OCI-M1 (cell line): Measurements from ENCODE around the gene CUX1.
"Not testable (repeated sequence)": the region's sequence is repeated elsewhere in the genome, so short reads cannot be mapped to it uniquely, and the experiment has no call there.

Source experiments
- DNase-seq: peaks from one replicate; lab custom pipeline; 2025; lab: John Stamatoyannopoulos, UW

The CUX1 gene

DNA sequence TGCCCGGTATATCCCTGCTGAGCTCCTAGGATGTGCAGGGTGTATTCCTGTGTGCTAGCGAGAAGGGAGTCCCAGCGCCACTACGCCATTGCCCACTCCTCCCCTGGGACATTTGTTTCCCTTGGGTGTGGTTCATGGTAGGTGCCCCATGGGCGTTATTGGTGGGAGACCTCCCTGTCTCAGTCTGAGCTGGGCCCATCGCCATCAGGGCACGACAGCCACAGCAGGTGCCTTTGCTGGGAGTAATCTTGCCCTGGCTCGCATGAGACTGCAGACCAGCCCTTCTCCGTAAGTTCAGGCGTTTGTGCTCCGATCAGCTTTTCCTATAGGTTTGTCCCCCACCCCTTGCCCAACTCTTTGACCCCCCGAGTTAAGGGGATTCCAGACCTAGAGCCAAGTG, 332.0 kb downstream of the CUX1 start:
- DNase-seq: no peak

GRCh38 chr7:102150266-102150665, 332.8 kb downstream of the CUX1 start:
- DNase-seq: no peak

GRCh38 chr7:102152672-102153598, 335.5 kb downstream of the CUX1 start:
- DNase-seq: no peak

GRCh38 chr7:102153599-102153946, 336.1 kb downstream of the CUX1 start:
- DNase-seq: no peak

DNA sequence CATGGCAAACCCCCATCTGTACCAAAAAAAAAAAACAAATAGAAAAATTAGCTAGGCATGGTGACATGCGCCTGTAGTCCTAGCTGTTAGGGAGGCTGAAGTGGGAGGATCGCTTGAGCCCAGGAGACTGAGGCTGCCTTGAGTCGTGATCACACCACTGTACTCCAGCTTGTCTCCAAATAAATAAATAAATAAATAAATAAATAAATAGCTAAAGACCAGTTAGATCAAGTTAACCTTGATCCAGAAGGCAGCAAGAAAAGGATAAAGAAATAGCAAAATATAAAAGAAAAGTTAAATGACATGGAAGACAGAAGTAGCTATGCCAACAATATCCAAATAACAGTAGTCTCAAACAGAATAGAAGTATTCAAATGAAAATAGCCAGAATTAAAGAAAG, 337.0 kb downstream of the CUX1 start:
- no peak for DNase-seq

- DNase-seq: peak; percentile 94
Observed at GRCh38 chr7:102155821-102156441, 338.5 kb downstream of the CUX1 start.

- no peak for DNase-seq
Observed at GRCh38 chr7:102156867-102157266, 339.4 kb downstream of the CUX1 start.

- no peak for DNase-seq
Observed at GRCh38 chr7:102165136-102165535, 347.7 kb downstream of the CUX1 start.

GRCh38 chr7:102167254-102167653, 349.8 kb downstream of the CUX1 start:
- no peak for DNase-seq

GRCh38 chr7:102169651-102170392, 352.4 kb downstream of the CUX1 start:
- no peak for DNase-seq

GRCh38 chr7:102170393-102170970, 353.1 kb downstream of the CUX1 start:
- no peak for DNase-seq

- no peak for DNase-seq
Observed at GRCh38 chr7:102173669-102174068, 356.2 kb downstream of the CUX1 start.

- DNase-seq: no peak
Observed at GRCh38 chr7:102175423-102176170, 358.2 kb downstream of the CUX1 start.

DNA sequence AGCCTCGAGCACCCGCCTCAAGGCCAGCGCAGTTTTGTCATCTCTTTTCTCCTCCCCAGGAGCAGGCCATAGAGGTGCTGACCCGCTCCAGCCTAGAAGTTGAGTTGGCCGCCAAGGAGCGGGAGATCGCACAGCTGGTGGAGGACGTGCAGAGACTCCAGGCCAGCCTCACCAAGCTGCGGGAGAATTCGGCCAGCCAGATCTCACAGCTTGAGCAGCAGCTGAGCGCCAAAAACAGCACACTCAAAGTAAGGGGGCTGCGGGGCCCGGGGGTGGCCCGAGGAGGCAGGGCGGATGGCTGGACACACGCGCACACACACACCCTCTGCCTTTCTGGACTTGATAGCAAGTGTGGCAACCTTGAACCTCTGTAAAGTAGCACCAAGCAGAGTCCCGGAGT, 361.0 kb downstream of the CUX1 start:
- DNase-seq: no peak

DNA sequence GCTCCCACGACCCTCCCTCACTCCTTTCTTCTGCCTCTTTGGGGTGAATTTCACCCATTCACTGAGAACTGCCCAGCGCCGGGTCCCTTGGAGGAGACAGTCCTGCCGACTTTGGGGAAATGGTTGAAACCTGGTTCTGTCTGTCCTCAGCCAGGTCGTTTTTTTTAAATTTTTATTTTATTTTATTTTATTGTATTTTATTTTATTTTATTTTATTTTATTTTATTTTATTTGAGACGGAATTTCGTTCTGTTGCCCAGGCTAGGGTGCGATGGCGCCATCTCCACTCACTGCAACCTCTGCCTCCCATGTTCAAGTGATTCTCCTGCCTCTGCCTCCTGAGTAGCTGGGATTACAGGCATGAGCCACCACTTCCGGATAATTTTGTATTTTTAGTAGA, 363.3 kb downstream of the CUX1 start:
- DNase-seq: no peak

DNA sequence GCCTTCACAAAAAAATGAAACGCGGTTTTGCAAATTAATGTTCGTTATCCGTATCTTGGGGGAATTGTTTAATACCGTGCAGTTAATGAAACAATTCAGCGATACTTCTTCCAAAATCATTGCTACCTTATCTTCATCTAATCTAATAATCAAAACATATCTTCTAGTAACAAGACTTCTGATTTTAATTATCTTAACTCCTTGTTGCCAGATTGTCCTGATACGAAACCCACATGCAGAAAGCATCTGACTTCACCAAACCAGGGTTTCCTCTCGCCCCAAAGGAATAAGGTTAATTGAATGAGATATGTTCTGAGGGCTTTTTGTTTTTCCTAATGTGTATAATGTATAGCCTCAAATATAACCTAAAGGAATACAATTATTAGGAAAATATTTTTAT, 364.1 kb downstream of the CUX1 start:
- DNase-seq: no peak

GRCh38 chr7:102182016-102182415, 364.6 kb downstream of the CUX1 start:
- DNase-seq: no peak

DNA sequence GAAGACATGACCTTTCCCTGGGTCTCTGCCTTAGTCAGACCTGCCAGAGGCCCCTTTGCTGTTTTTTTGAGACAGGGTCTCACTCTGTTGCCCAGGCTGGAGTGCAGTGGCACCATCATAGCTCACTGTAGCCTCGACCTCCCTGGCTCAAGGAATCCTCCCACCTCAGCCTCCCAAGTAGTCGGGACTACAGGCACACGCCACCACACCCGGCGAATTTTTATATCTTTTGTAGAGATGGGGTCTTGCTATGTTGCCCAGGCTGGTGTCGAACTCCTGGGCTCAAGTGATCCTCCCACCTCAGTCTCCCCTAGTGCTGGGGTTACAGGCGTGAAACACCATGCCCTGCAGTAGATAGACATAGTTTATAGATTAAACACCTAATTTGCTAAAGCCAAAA, 366.4 kb downstream of the CUX1 start:
- not testable (repeated sequence) for DNase-seq

DNA sequence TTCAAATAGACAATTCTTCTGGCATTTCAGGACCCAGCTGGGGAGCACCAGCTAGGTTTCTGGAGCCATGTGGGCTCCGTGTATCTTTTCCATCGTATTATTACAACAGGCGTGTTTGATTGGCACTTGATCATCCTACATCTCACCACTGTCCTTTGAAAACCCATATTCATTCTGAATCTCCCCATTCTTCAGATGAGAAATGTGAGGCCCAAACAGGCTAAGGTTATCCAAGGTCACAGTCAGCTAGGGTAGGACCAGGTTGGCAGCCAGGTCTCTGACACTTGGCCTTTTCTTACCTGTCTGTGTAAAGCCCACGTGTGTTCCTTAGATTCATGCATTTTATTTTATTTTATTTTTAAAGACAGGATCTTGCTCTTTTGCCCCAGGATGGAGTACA, 366.9 kb downstream of the CUX1 start:
- DNase-seq: no peak

DNA sequence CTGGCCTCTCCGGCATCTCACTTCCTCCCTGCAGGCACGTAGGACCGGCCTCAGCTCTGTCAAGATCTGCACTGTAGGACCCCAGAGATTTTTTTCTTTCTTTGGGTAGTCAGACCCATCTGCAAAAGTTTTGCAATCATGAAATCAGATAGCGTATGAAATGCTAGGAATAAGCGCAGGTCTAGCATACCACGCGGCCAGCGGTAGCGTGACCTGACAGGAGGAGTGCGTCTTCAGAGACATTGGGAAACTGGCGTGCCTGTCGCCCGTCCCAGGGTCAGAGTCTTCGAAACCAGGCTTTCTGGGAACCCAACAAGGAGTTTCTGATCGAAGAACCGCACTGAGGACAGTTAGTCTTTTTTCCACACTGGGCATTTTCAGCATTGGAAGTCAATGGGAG, 368.4 kb downstream of the CUX1 start:
- no peak for DNase-seq

DNA sequence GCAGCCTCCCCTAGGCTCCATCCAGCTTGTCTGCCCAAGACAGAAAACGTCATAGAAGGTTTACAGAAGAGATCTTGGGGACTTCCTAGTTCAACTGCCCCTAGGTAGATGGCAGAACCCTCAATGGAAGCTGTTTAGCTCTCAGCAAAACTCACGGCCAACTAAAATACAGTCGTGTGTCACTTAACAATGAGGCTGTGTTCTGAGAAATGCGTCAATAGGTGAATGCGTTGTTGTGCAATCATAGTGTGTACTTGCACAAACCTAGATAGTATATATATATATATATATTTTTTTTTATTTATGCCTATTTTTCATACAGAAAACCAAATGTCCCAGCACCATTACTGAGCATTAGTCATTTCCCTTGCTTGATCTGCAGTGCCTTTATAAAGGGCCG, 368.9 kb downstream of the CUX1 start:
- no peak for DNase-seq

DNA sequence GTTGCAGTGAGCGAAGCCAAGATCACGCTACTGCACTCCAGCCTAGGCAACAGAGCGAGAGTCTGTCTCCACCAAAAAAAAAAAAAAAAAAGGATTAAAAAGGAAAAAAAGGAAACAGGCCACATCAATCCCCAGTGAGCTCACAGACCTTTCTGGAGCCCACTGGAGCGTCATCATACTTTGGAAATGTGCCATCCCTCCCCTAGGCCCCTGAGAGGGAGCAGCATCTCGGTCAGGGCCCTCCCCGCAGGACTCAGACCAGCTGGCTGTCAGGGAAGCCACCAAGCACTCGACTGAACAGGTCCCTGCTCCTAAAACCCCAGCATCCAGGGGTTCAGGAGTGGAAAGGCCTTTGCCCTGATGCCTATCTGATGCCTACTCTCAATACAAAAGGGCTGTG, 371.3 kb downstream of the CUX1 start:
- DNase-seq: no peak
